ENCODE measurements around the gene PLXNA4. TPM values are rescaled to one million over a fixed set of nuclear protein-coding genes. Genes with fewer than 3 reads are reported as not detected.
"Not testable (repeated sequence)": the region's sequence is repeated elsewhere in the genome, so short reads cannot be mapped to it uniquely, and the experiment has no call there.

The PLXNA4 gene
- total and polyA plus RNA-seq, 10 donors = 0.15 to 14.7 (median 8.7) TPM

DNA sequence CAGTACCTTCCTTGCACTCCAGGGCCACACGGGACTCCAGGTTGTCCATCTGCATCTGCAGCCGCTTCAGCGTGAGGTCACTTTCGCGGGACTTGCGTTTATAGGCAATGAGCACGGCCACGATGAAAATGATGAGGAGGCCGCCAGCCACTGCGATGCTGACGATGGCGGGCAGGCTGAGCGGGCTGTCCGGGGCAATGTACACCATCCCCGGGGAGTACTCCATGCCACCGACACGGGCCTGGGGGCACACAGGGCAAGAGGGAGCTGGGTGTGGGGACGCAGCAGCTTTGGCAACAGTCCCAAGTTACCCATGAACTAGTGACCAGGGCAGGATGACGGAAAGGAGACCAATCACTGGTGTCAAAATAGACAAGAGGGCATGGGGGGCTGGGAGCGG, 396.6 kb downstream of the PLXNA4 start:
- intact Hi-C loops (cut with DNase I; ENCODE audit: low total_unique reads) = no loop called here
- TF ChIP-seq, protein P1, sequence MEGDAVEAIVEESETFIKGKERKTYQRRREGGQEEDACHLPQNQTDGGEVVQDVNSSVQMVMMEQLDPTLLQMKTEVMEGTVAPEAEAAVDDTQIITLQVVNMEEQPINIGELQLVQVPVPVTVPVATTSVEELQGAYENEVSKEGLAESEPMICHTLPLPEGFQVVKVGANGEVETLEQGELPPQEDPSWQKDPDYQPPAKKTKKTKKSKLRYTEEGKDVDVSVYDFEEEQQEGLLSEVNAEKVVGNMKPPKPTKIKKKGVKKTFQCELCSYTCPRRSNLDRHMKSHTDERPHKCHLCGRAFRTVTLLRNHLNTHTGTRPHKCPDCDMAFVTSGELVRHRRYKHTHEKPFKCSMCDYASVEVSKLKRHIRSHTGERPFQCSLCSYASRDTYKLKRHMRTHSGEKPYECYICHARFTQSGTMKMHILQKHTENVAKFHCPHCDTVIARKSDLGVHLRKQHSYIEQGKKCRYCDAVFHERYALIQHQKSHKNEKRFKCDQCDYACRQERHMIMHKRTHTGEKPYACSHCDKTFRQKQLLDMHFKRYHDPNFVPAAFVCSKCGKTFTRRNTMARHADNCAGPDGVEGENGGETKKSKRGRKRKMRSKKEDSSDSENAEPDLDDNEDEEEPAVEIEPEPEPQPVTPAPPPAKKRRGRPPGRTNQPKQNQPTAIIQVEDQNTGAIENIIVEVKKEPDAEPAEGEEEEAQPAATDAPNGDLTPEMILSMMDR (IDR thresholded peaks at IDR 0.05 in 8 of 11, conservative IDR thresholded peaks at IDR 0.05 in 3 of 11) = no peak
- no peak for TF ChIP-seq POLR2A (IDR thresholded peaks at IDR 0.05)
- no peak for TF ChIP-seq POLR2AphosphoS5 (IDR thresholded peaks at IDR 0.05)
- Histone ChIP-seq H3K27me3 (replicated peaks in 1 of 7) (no peaks in the 10 kb centered on the region), H3K4me3 (no peak overlapping the region), H3K27ac (no peak overlapping the region), H3K4me1 (no peaks in the 10 kb centered on the region), H3K36me3 (peaks cover 0 to 17% (median 0%) of the 10 kb centered on the region in 6 donors), H3K9me3 (no peaks in the 10 kb centered on the region)
- DNase-seq = peak; percentile 50
- 93 to 95% (median 94%) methylated on average over 20 of the region's 20 CpGs for WGBS, 5 donors

DNA sequence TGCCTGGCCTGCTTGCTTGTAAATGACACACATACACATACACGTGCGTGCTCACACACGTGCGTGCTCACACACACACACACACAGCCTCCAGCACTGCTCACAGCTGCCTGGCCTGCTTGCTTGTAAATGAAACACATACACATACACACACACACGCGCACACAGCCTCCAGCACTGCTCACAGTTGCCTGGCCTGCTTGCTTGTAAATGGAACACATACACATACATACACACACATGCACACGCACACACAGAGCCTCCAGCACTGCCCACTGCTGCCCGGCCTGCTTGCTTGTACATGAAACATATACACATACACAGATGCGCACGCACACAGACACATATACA, 397.2 kb downstream of the PLXNA4 start:
- peaks cover 0 to 22% (median 0%) of the 10 kb centered on the region in 6 donors for H3K36me3 ChIP-seq
- TF ChIP-seq POLR2A (IDR thresholded peaks at IDR 0.05) (no peak), POLR2AphosphoS5 (IDR thresholded peaks at IDR 0.05) (no peak)
- TF ChIP-seq, protein P1 (IDR thresholded peaks at IDR 0.05 in 8 of 11, conservative IDR thresholded peaks at IDR 0.05 in 3 of 11) = no peak
- no peaks in the 10 kb centered on the region for H3K27me3 ChIP-seq (replicated peaks in 1 of 7)
- 73 to 90% (median 77%) methylated on average over 4 to 10 of the region's 10 CpGs for WGBS, 5 donors
- peak; percentile 55 for DNase-seq
- no peaks in the 10 kb centered on the region for H3K9me3 ChIP-seq
- no peak overlapping the region for H3K4me3 ChIP-seq
- H3K27ac ChIP-seq = no peak overlapping the region
- intact Hi-C loops (cut with DNase I; ENCODE audit: low total_unique reads) = no loop called here
- H3K4me1 ChIP-seq = no peaks in the 10 kb centered on the region

DNA sequence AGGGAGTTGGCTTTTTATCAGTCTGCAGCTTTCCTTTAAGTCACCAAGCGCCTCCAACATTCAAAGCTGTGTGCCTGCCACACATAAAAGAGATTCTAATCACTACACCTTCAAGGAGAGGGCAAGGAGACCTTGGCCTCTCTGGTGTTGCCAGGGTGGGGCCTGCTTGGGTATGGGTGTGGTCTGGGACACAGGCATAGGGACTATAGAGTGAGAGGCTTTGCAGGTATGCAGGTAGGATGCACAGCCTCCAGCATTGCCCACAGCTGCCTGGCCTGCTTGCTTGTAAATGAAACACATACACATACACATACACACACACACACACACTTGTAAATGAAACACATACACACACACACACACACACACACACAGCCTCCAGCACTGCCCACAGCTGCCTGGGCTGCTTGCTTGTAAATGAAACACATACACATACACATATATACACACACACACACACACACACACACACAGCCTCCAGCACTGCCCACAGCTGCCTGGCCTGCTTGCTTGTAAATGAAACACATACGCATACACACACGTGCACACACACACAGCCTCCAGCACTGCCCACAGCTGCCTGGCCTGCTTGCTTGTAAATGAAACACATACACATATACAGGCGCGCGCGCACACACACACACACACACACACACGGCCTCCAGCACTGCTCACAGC, 397.7 kb downstream of the PLXNA4 start:
- 71 to 95% (median 86%) methylated on average over 5 to 8 of the region's 8 CpGs for WGBS, 5 donors
- H3K27me3 ChIP-seq (replicated peaks in 1 of 7); H3K4me3 ChIP-seq; H3K4me1 ChIP-seq; intact Hi-C loops (cut with DNase I; ENCODE audit: low total_unique reads); H3K9me3 ChIP-seq; H3K27ac ChIP-seq: not testable (repeated sequence)
- H3K36me3 ChIP-seq = peaks cover 0 to 22% (median 0%) of the 10 kb centered on the region in 6 donors
- DNase-seq = peak; percentile 32

DNA sequence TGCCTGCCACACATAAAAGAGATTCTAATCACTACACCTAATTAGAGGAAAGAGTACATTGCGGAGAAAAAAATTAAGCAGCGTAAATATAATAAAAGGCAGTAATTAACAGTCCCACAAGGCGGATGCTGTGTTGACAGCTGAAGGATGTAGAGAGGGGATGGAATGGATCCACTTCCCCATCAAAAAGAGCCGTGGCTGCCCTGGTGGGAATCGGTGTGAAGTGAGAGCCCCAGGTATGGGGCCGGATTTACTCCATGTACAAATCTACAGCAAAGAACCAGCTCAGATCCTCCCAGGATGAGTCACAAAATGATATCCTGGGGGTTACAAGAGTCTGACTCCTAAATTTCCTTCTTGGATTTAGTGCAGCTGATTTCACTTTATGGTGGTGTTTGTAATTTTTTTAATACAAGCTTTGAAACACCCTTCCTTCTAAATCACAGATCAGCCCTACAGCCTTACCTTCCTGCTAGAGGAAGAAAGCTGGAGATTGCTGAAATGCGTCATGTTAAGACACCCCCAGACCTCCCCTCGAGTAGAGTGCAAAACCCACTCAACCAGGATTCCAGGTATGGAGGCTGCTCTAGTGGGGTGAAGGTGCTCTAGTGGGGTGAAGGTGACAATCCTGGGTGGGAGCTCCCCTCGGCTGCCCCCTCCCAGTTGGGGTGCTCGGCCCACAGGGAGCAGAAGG, 398.4 kb downstream of the PLXNA4 start:
- no peaks in the 10 kb centered on the region for H3K27me3 ChIP-seq (replicated peaks in 1 of 7)
- H3K4me1 ChIP-seq = no peaks in the 10 kb centered on the region
- H3K27ac ChIP-seq = no peak overlapping the region
- intact Hi-C loops (cut with DNase I; ENCODE audit: low total_unique reads) = no loop called here
- DNase-seq = peak; percentile 30
- H3K4me3 ChIP-seq = no peak overlapping the region
- peaks cover 0 to 22% (median 0%) of the 10 kb centered on the region in 6 donors for H3K36me3 ChIP-seq
- H3K9me3 ChIP-seq = no peaks in the 10 kb centered on the region
- 73 to 86% (median 81%) methylated on average over 10 of the region's 10 CpGs for WGBS, 5 donors
- TF ChIP-seq POLR2AphosphoS5 (IDR thresholded peaks at IDR 0.05) (no peak), POLR2A (IDR thresholded peaks at IDR 0.05) (no peak)
- TF ChIP-seq, protein P1 (IDR thresholded peaks at IDR 0.05 in 8 of 11, conservative IDR thresholded peaks at IDR 0.05 in 3 of 11) = no peak
